Loucy (cell line): ENCODE results near the gene HDAC11.

Experiments
- H2AFZ ChIP-seq: fragments of 200-600 bp; sonication (generic); 2 replicates; pipeline ENCODE4 v1.6.0; 2016; ENCODE audit warnings: antibody characterized with exemption, mild to moderate bottlenecking, low read length, moderate library complexity
- H3F3A ChIP-seq: fragments of 200-600 bp; 2 replicates; pipeline ENCODE4 v1.6.0; 2016; ENCODE audit warnings: antibody characterized with exemption, low read depth, mild to moderate bottlenecking
- H3K27me3 ChIP-seq: fragments of 200-600 bp; sonication (generic); 2 replicates; pipeline ENCODE4 v1.6.1; 2014; ENCODE audit warnings: low read length, mild to moderate bottlenecking; ENCODE audit not compliant: insufficient read depth, poor library complexity, severe bottlenecking
- H3K36me3 ChIP-seq: fragments of 200-600 bp; sonication (generic); 2 replicates; pipeline ENCODE4 v1.6.1; 2016; ENCODE audit warnings: low read length; ENCODE audit not compliant: insufficient read depth
- H3K4me1 ChIP-seq: fragments of 200-600 bp; sonication (generic); 2 replicates; pipeline ENCODE4 v1.5.1; 2014; ENCODE audit warnings: low read length, mild to moderate bottlenecking; ENCODE audit not compliant: insufficient read depth, poor library complexity, severe bottlenecking
- H3K4me2 ChIP-seq: fragments of 200-600 bp; sonication (generic); 2 replicates; pipeline ENCODE4 v1.6.0; 2014; ENCODE audit warnings: antibody characterized with exemption, low read length, low read depth, mild to moderate bottlenecking; ENCODE audit not compliant: poor library complexity, severe bottlenecking
- H3K4me3 ChIP-seq: fragments of 200-600 bp; sonication (generic); 2 replicates; pipeline ENCODE4 v1.5.1; 2014; ENCODE audit warnings: low read length, mild to moderate bottlenecking, mixed read lengths; ENCODE audit not compliant: poor library complexity, severe bottlenecking
- H3K79me2 ChIP-seq: fragments of 200-600 bp; sonication (generic); 2 replicates; pipeline ENCODE4 v1.6.1; 2014; ENCODE audit warnings: low read length; ENCODE audit not compliant: insufficient read depth
- H3K9ac ChIP-seq: fragments of 200-600 bp; sonication (generic); 2 replicates; pipeline ENCODE4 v1.6.0; 2014; ENCODE audit warnings: mild to moderate bottlenecking, low read depth, low read length, moderate library complexity; ENCODE audit not compliant: poor library complexity, severe bottlenecking
- H3K9me2 ChIP-seq: fragments of 200-600 bp; sonication (generic); replicated peaks from 2 replicates; pipeline ENCODE4 v1.6.1; 2016; ENCODE audit warnings: low read depth, low read length, mixed read lengths
- H3K9me3 ChIP-seq: fragments of 200-600 bp; sonication (generic); 2 replicates; pipeline ENCODE4 v1.6.1; 2014; ENCODE audit warnings: mild to moderate bottlenecking, antibody characterized with exemption, low read length, low read depth; ENCODE audit not compliant: insufficient read depth
- H4K20me1 ChIP-seq: fragments of 200-600 bp; sonication (generic); 2 replicates; pipeline ENCODE4 v1.6.0; 2014; ENCODE audit warnings: antibody characterized with exemption, low read length, mild to moderate bottlenecking; ENCODE audit not compliant: insufficient read depth, poor library complexity, severe bottlenecking
- CTCF ChIP-seq: fragments of 200-600 bp; sonication (generic); conservative IDR thresholded peaks from 2 replicates; pipeline ENCODE4 v1.5.1; 2014; ENCODE audit warnings: mild to moderate bottlenecking, antibody characterized with exemption, low read length
- EZH2phosphoT487 ChIP-seq: fragments of 200-600 bp; IDR thresholded peaks from 2 replicates; pipeline ENCODE4 v1.6.1; 2018; ENCODE audit warnings: antibody characterized with exemption, mild to moderate bottlenecking, moderate library complexity, borderline replicate concordance

HDAC11 gene

GRCh38 chr3:13507570-13508339, 27.6 kb downstream of the HDAC11 start:
- TF ChIP-seq EZH2phosphoT487, result no peak
- no peak for TF ChIP-seq CTCF
- Histone ChIP-seq H3K4me3 (no peak overlapping the region), H3K4me1 (peaks cover 8% of the 10 kb centered on the region), H3K27me3 (no peaks in the 10 kb centered on the region), H3F3A (no peaks in the 10 kb centered on the region), H4K20me1 (no peaks in the 10 kb centered on the region), H3K4me2 (no peak overlapping the region), H2AFZ (no peak overlapping the region), H3K9me2 (no peaks in the 10 kb centered on the region), H3K79me2 (no peaks in the 10 kb centered on the region), H3K9me3 (no peaks in the 10 kb centered on the region), H3K36me3 (no peaks in the 10 kb centered on the region), H3K9ac (no peak overlapping the region)

- Histone ChIP-seq H3K4me2 (no peak overlapping the region), H3K9me2 (no peaks in the 10 kb centered on the region), H3K79me2 (no peaks in the 10 kb centered on the region), H3K4me1 (peaks cover 8% of the 10 kb centered on the region), H2AFZ (no peak overlapping the region), H3F3A (no peaks in the 10 kb centered on the region), H3K4me3 (no peak overlapping the region), H3K36me3 (no peaks in the 10 kb centered on the region), H3K9me3 (no peaks in the 10 kb centered on the region), H3K9ac (no peak overlapping the region), H4K20me1 (no peaks in the 10 kb centered on the region), H3K27me3 (no peaks in the 10 kb centered on the region)
- TF ChIP-seq EZH2phosphoT487 (no peak), CTCF (no peak)
These were observed 28.4 kb downstream of the HDAC11 start for GRCh38 chr3:13508496-13508895.

GRCh38 chr3:13509059-13509815, 29.1 kb downstream of the HDAC11 start:
- no peak for TF ChIP-seq CTCF
- TF ChIP-seq EZH2phosphoT487, result no peak

More at GRCh38 chr3:13509059-13509815, 29.1 kb downstream of the HDAC11 start:
- Histone ChIP-seq H3F3A (no peaks in the 10 kb centered on the region), H2AFZ (no peak overlapping the region), H4K20me1 (no peaks in the 10 kb centered on the region), H3K36me3 (no peaks in the 10 kb centered on the region), H3K79me2 (no peaks in the 10 kb centered on the region), H3K9me2 (no peaks in the 10 kb centered on the region), H3K4me3 (no peak overlapping the region), H3K4me1 (peaks cover 8% of the 10 kb centered on the region), H3K9me3 (no peaks in the 10 kb centered on the region), H3K27me3 (no peaks in the 10 kb centered on the region), H3K9ac (no peak overlapping the region), H3K4me2 (no peak overlapping the region)
